H54 (cell line): ENCODE measurements around the gene POLE.

ENCODE experiments used
- DNase-seq: peaks from one replicate; pipeline ENCODE4 v3.0.0; 2011; ENCODE audit warnings: low spot score, mixed read lengths; ENCODE audit not compliant: insufficient read length
- FAIRE-seq: peaks from 3 replicates; lab custom pipeline; 2011; peaks lifted over from hg19 to GRCh38; lab: Jason Lieb, UNC
- POLR2A ChIP-seq: IDR thresholded peaks from 2 replicates; pipeline ENCODE4 v1.6.1; 2011; ENCODE audit warnings: low read depth, mild to moderate bottlenecking, low read length

Gene POLE

GRCh38 chr12:132687211-132688164 lies at the start of gene POLE, which contains the start of gene PXMP2:
TSS of gene POLE (minus strand) at chr12:132687342. CDS start at chr12:132687315, 27 bp downstream.
TSS of gene PXMP2 (plus strand) at chr12:132687587. CDS start at chr12:132687671, 84 bp downstream.
- FAIRE-seq: no peak
- peak; percentile 56; the same call in 1 of the 2 replicates for TF ChIP-seq POLR2A
- peak; percentile 95 for DNase-seq

- DNase-seq (no peak), FAIRE-seq (no peak)
- no peak for TF ChIP-seq POLR2A
Measured at GRCh38 chr12:132736913-132737312, 49.8 kb upstream of the POLE start.

GRCh38 chr12:132736378-132736777 lies 49.2 kb upstream of the POLE start:
- no peak for TF ChIP-seq POLR2A
- FAIRE-seq (no peak), DNase-seq (no peak)

- DNase-seq (no peak), FAIRE-seq (no peak)
- TF ChIP-seq POLR2A: no peak
Measured at GRCh38 chr12:132735496-132735895, 48.4 kb upstream of the POLE start.

- DNase-seq (no peak), FAIRE-seq (no peak)
- no peak for TF ChIP-seq POLR2A
Measured at GRCh38 chr12:132734206-132734605, 47.1 kb upstream of the POLE start.

GRCh38 chr12:132731574-132731973 lies 44.4 kb upstream of the POLE start:
- FAIRE-seq (no peak), DNase-seq (no peak)
- no peak for TF ChIP-seq POLR2A

GRCh38 chr12:132730353-132730752 lies 43.2 kb upstream of the POLE start:
- DNase-seq (no peak), FAIRE-seq (no peak)

GRCh38 chr12:132729541-132730320 lies 42.6 kb upstream of the POLE start:
- no peak for TF ChIP-seq POLR2A
- FAIRE-seq (no peak), DNase-seq (no peak)

More at GRCh38 chr12:132730353-132730752, 43.2 kb upstream of the POLE start:
- TF ChIP-seq POLR2A: no peak

GRCh38 chr12:132728502-132728901 lies 41.4 kb upstream of the POLE start:
- TF ChIP-seq POLR2A: no peak
- DNase-seq: no peak
- FAIRE-seq: no peak

GRCh38 chr12:132727091-132727794 lies 40.1 kb upstream of the POLE start:
- DNase-seq: no peak
- no peak for FAIRE-seq
- TF ChIP-seq POLR2A: no peak

- no peak for TF ChIP-seq POLR2A
- FAIRE-seq (no peak), DNase-seq (no peak)
Measured at GRCh38 chr12:132726386-132726785, 39.2 kb upstream of the POLE start.

GRCh38 chr12:132724506-132725241 lies 37.5 kb upstream of the POLE start:
- DNase-seq (no peak), FAIRE-seq (no peak)
- TF ChIP-seq POLR2A: no peak

- FAIRE-seq (no peak), DNase-seq (no peak)
- no peak for TF ChIP-seq POLR2A
Measured at GRCh38 chr12:132723764-132724140, 36.6 kb upstream of the POLE start.
